NOMO-1 (cell line): Measurements from ENCODE around the gene NRCAM.
"Not testable (repeated sequence)": the region's sequence is repeated elsewhere in the genome, so short reads cannot be mapped to it uniquely, and the experiment has no call there.

Experiments
- DNase-seq, 2 experiments: peaks; one replicate each; lab custom pipeline; 2025; ENCODE audit not compliant: unreplicated experiment in 2 of 2; lab: John Stamatoyannopoulos, UW

Gene NRCAM

DNA sequence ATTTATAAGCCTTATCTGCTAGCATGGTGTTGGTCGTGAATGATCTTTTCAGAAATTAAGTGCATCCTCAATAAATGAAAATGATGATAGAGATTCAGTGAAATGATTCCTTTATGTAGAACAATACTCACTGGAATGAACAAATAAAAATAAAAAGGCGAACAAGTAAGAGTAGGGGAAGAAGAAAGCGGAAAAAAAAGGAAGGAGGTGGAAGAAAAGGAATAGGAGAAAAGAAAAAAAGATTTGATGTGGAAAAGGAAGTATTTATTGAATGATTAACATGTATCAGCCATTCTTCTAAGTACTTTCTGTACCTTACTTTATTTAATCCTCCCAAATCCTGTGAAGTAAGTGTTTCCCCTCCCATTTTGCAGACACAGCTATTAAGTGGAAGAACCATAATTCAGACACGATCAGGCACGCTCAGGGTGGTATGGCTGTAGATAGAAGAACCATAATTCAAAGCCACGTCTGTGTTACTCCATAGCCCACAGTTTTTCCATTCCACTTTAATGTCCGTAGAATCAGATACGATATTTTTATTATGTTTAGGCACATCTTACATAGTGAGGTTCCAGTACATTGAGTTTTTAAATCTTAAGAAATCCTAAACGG is 169.8 kb downstream of the NRCAM start:
- DNase-seq = no peak

DNA sequence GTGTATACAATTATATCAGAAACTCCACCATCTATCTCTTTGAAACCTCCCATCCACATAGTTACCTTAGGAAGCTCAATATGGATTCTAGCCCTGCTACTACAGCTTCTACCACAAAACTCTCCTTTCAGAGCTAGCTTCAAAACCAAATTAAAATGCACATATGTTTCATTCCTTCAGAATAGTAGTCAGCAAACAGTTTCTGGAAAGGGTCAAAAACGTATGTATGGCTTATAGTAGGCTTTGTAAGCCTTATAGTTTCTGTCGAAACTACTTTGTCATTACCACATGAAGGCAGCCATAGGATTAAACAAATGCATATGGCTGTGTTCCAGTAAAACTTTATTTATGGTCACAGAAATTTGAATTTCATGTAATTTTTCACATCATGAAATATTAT is 170.5 kb downstream of the NRCAM start:
- no peak for DNase-seq

DNA sequence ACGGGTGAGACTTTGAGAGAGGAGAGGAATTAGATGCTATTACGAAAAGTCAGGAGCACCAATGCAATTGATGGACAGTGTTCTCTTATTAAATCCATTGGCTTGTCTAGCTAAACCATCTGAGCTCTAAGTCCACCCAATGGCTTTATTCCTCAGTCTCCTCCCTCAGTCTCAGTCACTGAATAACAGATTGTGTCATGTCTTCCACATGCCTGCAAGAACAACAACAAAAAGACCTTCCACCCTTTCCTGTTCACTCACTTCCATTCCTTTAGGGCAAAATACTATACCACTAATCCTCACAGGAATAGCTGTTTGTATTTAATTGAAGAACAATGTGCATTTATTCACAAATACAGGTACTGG is 171.2 kb downstream of the NRCAM start:
- no peak for DNase-seq

DNA sequence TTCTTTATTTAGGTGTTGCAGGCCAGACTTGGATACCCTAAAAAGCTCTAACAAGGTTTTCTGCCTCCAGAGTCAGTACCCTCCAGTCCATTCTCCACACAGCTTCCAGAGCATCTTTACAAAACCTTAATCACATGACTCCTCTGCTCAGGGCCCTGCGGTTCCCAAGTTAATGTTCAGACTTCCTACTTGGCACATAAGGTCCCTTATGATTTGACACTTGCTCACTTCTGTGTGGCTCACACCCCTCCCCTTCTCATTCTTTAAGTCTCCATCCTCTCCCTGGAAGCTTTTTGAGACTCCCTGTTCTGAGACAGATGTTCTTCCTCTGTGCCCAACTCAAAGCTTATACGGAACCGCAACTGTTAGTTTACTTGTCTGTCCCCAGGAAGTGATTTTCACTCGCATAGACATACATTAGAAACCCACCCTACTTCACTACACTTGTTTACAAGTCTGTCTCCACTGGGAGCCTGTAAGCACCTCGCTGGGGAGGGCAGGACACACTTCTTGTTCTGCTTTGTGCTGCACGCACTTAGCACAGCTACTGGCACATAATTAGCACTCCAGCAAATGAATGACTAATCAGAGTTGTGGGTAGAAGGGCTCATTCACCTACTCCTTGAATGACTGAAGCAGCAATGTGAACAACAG is 171.8 kb downstream of the NRCAM start:
- DNase-seq = peak; percentile 19 to 23

DNA sequence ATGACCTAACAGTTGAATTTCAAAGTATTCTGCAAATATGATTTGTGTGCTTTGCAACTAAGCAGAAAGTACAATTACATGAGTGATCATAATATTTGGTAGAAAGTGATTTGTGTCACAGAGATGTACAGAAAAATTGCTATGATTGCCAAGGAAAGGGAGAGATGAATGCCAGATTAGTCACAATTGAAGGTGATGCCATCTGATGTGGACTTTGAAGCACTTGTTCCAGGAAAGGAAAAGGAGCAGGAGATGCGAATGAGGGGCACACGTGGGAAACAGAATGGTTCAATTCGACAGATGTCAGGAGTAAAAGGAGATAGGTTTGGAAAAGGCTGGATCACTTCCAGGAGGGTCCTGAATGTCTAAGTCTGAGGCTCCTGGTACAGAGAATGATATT is 173.0 kb downstream of the NRCAM start:
- no peak for DNase-seq

DNA sequence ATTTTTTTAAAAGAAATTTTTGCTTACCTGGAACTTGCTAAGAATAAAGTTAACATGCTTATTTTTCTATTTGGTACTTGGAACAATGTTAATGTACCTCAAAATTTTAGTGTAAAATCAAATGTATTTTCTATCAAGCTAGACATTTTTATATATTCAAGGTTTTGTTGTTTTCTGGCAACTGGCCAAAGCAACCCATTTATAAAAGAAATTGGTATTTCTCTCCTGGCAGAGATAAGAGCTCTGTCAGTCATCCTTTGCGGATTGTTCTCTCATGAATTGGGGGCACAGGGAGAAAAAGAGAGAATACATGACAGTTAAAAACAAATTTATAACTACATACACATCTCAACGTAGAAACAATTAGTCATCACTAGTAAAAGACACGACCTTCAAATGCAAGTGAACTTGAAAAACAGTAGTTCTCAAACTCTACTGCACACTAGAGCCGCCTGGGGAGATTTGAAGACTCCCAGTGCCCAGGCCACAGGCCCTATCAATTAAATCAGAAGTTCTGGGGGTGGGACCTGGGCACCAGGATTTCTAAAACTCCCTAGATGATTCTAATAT is 173.7 kb downstream of the NRCAM start:
- DNase-seq = no peak

DNA sequence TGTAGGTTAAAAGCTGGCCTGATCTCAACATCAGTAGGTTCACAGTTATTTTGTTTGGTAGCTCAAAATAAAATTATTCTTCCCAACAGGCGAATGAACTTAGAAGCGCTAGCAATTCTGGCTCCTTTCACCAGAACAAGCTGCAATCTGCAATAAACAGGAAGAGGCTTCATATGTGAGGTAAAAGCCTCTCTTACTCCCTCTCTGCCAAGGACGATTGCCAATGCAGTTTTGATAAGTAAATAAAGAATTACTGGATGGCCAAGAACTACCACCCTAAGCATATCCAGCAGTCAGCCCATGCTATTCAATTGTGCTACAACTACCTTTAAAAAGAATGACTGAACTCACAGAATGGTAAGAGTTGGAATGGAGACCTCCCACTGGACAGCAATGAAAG is 176.1 kb downstream of the NRCAM start:
- DNase-seq = no peak

DNA sequence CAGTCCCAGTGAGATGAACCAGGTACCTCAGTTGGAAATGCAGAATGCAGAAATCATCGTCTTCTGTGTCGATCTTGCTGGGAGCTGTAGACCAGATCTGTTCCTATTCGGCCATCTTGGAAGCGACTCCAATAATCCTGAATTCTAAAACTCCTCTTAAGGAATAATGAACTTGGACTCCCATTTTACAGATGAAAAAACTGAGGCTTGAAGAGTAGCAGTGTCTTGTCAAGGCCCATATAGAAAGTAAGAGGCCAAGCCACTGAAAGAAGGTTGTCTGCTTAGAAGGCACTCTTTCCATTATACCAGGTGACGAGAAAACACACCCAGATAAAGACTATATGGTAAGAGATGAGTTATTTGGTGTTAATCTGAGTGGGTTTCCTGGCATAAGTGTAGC is 177.5 kb downstream of the NRCAM start:
- DNase-seq = no peak

DNA sequence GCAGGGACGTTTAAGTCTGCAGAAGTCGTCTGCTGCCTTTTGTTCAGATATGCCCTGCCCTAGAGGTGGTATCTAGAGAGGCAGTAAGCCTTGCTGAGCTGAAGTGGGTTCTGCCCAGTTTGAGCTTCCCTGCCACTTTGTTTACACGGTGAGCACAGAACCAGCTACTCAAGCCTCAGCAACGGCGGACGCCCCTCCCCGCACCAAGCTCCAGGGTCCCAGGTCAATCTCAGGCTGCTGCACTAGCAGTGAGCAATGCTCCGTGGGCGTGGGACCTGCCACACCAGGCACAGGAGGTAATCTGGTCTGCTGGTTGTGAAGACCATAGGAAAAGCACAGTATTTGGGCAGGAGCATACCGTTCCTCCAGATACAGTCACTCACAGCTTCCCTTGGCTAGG is 178.0 kb downstream of the NRCAM start:
- DNase-seq = no peak

DNA sequence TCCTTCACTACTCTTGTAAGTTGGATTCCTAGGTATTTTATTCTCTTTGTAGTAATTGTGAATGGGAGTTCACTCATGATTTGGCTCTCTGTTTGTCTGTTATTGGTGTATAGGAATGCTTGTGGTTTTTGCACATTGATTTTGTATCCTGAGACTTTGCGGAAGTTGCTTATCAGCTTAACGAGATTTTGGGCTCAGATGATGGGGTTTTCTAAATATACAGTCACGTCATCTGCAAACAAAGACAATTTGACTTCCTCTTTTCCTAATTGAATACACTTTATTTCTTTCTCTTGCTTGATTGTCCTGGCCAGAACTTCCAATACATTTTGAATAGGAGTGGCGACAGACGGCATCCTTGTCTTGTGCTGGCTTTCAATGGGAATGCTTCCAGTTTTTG is 181.8 kb downstream of the NRCAM start:
- peak in 1 of 2 experiments; percentile 10 for DNase-seq

DNA sequence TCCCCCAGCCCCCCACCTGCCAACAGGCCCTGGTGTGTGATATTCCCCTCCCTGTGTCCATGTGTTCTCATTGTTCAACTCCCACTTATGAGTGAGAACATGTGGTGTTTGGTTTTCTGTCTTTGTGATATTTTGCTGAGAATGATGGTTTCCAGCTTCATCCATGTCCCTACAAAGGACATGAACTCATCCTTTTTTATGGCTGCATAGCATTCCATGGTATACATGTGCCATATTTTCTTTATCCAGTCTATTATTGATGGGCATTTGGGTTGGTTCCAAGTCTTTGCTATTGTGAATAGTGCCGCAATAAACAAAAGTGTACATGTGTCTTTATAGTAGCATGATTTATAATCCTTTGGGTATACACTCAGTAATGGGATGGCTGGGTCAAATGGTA is 183.3 kb downstream of the NRCAM start:
- not testable (repeated sequence) for DNase-seq

DNA sequence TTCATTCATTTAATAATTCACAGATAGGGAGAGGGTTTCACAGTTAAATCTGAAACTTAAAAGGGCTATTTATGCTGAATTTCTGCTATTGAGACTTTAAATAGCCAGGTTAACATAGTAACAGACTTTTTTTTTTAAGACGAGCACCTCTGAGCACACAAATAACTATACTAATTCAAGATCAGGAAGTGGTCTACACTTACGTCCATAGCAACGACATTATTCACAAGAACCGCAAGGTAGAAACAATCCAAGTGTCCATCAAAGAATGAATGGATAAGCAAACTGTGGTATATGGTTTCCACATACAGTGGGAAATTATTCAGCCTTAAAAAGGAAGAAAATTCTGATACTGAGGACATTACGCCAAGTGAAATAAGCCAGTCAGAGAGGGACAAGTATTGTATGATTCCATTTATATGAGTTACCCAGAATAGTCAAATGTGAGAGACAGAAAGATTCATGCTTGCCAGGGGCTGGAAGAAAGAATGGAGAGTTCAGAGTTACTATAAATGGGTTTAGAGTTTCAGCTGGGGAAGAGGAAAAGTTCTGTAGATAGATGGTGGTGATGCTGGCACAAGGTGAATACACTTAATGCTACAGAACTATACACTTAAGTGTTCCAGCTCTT is 185.7 kb downstream of the NRCAM start:
- no peak for DNase-seq

DNA sequence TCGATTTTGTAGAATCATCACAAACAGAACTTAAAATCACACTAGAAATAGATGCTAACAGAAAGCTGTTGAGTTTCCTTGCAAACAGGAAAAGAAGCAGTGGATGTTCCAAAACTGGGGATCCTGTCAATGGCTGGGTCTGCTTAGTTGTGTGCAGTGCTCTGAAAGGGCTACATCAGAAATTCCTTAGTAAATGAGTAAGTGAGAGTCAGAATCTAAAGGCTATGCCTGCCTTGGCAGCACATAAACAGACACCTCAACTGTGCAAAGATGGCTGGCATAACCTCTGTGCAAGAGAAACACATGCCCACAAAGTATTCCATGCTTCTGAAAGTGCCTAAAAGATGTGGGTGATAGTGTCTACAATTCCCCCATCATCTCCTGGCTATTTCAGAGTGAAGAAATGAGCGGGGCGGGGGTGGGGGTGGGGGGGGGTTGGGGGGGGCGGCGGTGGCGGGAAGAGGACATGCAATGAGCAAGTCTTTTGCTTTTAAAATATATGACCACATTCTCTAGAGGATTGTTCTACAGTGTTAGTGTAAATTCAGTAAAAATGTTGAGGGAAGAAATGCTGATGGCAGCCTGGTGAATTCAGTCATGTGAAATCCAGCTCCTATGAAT is 187.9 kb downstream of the NRCAM start:
- no peak for DNase-seq

DNA sequence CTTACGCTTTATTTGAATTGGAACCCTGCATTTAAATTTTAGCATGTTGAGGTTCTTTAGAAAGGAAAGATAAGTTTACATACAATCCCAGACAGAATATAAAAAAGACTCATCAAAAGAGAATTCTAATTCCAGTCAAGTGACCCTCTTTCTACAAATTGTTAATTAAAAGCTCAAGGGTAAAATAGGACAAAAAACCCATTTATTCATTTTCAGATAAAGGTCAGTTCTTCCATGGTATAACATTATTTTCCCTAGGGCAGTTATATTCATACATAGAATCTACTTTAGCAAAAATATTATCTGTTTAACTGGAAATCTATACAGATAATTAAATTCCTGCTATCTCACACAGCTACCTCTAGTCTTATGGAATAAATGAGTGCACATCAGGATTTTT is 188.6 kb downstream of the NRCAM start:
- DNase-seq = no peak

DNA sequence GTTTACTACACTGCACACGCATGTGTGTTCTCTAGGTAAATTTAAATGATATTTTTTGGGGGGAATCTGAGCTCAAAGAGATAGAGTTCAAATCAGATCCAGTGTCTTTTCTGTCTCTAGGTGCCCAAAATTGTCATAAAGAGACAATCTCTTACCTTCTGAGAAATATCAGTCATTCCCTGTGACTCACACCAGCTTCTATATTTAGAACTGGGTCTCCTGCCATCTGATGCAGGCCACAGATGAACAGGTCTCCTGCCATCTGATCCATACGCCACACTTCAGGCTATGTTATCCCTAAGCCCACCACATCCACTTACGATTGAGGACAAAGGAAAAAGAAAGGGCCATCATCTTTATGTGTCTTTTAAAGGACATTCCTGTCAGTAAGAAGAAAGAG is 189.7 kb downstream of the NRCAM start:
- no peak for DNase-seq

DNA sequence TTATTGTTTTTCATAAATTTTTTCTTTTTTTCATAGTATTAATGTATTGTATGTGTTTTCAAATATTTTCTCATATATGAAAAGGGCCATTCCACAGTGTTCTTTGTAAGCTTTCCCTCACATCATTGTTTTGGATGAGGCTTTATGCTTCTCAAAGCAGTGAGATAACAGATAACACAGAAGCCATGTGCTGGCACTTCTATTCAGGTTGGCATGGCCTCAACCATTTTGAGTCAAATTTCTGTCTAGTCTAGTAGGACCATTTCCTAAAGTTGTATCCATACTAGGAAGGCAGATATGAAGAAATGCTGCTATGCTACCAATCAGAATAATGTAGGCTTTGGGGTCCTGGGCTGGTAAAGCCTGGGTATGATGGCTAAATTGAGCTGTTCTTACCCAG is 190.2 kb downstream of the NRCAM start:
- no peak for DNase-seq

DNA sequence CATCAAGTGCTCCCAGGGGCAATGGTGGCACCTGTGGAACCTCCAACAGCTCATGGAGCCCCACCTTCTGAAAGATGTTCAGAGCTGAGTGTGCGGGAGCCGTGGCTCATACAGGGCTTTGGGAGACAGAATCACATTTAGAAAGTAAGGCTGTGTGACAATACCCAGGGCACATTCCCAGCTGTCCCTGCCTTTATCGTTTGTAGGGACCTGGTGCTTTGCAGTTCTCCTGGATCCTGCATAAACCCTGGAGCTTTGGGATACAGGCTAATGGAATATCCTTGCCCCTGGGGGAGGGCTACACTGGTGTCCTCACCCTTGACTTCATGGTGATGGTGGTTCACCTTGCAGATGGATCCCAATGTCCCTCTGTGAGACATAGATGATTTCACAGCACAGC is 191.2 kb downstream of the NRCAM start:
- no peak for DNase-seq

DNA sequence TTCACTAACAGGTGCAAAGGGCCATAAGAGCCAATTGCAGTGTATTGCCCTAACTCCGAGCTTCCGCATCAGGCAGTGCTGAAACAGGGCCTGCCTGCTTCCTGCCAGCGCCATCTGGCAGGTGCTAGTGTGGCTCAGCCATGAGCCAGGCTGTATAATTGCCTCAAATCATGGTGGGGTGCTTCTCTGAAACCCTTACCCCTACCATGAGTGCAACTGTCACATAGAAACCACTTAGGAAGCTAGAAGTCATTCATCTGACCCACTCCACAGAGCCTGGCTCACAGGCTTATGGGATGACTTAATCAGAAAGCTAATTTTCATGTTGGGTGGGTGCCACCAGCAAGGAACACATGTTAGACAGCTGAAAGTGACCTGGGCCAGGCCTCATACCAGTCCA is 192.8 kb downstream of the NRCAM start:
- no peak for DNase-seq

DNA sequence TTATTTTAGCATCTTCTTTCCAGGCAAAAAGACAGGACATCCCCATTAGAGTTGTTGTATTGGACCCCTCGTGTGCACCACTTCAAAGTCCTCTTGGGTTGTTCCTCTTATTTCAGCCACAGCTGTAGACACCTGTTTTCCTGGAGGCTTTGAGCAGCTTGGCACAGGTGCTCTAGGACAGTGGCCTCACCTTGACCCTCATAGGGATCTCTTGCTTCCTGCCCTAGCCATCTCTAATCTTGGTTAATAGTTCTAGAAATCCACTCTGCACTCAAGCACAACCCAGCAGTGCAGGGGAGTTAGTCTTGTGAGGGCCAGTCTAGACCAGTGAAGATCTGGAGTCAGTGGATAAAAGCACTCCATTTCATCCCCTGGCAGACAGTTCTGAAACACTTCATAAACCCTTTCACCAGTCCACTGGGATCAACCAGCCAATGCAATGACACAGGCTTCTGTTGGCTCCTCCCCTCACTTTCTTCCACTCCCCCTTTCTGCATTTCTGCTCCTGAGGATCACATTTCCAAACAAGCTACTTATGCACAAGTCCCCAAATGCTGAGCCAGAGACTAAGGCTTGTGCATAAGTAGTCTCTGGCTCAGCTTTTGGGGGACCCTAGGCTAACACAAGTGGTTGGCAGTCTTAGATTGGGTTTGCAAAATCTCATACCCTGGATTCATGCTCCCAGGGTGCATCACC is 194.5 kb downstream of the NRCAM start:
- DNase-seq = no peak

DNA sequence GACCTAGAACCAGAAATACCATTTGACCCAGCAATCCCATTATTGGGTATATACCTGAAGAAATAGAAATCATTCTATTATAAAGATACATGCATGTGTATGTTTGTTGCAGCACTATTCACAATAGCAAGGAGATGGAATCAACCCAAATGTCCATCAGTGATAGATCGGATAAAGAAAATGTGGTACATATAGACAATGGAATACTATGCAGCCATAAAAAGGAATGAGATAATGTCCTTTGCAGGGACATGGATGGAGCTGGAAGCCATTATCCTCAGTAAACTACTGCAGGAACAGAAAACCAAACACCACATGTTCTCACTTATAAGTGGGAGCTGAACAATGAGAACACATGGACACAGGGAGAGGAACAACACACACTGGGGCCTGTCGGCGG is 196.8 kb downstream of the NRCAM start:
- DNase-seq = not testable (repeated sequence)

DNA sequence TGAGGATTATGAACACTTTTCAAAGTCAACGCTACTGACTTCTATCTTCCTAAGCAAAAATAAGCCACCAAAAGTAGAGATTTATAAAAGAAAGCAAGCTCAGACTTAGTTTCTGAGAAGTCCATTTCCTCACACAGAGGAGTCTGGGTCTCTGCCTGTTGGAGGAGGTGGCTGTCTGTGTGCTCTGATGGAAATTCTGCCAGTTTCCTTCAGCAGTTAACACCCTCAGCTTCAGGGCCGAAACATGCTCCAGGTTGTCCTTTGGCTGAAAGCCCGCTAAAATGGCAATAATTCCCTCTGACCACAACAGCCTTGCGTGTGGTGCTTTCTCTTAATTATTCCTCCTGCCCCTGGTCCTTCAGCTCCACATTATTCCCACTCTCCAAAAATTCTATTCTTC is 198.3 kb downstream of the NRCAM start:
- DNase-seq = no peak
